ENCODE data around the gene SUMF1.

SUMF1 gene

GRCh38 chr3:4438296-4438695, 28.8 kb downstream of the SUMF1 start:
- TF ChIP-seq, protein P1, sequence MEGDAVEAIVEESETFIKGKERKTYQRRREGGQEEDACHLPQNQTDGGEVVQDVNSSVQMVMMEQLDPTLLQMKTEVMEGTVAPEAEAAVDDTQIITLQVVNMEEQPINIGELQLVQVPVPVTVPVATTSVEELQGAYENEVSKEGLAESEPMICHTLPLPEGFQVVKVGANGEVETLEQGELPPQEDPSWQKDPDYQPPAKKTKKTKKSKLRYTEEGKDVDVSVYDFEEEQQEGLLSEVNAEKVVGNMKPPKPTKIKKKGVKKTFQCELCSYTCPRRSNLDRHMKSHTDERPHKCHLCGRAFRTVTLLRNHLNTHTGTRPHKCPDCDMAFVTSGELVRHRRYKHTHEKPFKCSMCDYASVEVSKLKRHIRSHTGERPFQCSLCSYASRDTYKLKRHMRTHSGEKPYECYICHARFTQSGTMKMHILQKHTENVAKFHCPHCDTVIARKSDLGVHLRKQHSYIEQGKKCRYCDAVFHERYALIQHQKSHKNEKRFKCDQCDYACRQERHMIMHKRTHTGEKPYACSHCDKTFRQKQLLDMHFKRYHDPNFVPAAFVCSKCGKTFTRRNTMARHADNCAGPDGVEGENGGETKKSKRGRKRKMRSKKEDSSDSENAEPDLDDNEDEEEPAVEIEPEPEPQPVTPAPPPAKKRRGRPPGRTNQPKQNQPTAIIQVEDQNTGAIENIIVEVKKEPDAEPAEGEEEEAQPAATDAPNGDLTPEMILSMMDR (conservative IDR thresholded peaks at IDR 0.05; ENCODE audit: low read depth, low read length): no peak
- H3K27me3 ChIP-seq (ENCODE audit: insufficient read depth, low read depth): no peaks in the 10 kb centered on the region
- no peaks in the 10 kb centered on the region for H3K79me2 ChIP-seq (ENCODE audit: insufficient read depth, low read depth)

DNA sequence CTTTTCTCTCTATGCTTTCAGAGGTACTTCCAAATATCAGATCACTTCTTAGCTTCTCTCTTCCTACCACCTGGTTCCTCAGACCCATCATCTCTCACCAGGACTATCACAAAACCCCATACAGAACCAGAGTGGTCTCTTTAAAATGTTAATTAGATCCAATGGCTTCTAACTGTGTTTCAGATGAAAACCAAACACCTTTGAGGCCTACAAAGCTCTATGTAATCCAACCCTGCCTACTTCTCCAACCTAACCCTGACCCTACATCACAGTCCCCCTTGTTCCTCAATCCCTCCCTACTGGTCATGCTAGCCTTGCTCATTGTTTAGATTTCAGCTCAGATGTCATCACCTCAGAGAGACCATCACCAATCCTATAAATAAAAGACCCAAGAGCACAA, 34.8 kb downstream of the SUMF1 start:
- no peak overlapping the region for H2AFZ ChIP-seq (ENCODE audit: low read depth)
- H4K20me1 ChIP-seq (ENCODE audit: insufficient read depth): no peaks in the 10 kb centered on the region
- no peak overlapping the region for H3K4me3 ChIP-seq (IDR thresholded peaks at IDR 0.05; ENCODE audit: insufficient read depth, low read depth, low read length)
- TF ChIP-seq, protein P1 (conservative IDR thresholded peaks at IDR 0.05; ENCODE audit: low read depth, low read length): no peak
- no peak overlapping the region for H3K9ac ChIP-seq
- no peaks in the 10 kb centered on the region for H3K79me2 ChIP-seq (ENCODE audit: insufficient read depth, low read depth)
- H3K27ac ChIP-seq: no peak overlapping the region
- no peaks in the 10 kb centered on the region for H3K4me1 ChIP-seq (ENCODE audit: low read depth, poor library complexity, severe bottlenecking)
- H3K27me3 ChIP-seq (ENCODE audit: insufficient read depth, low read depth): no peaks in the 10 kb centered on the region
- no peak overlapping the region for H3K4me2 ChIP-seq
- H3K36me3 ChIP-seq (ENCODE audit: insufficient read depth): no peaks in the 10 kb centered on the region

More at GRCh38 chr3:4438296-4438695, 28.8 kb downstream of the SUMF1 start:
- Histone ChIP-seq H3K36me3 (ENCODE audit: insufficient read depth) (no peaks in the 10 kb centered on the region), H4K20me1 (ENCODE audit: insufficient read depth) (no peaks in the 10 kb centered on the region), H3K4me1 (ENCODE audit: low read depth, poor library complexity, severe bottlenecking) (no peaks in the 10 kb centered on the region), H3K9ac (no peak overlapping the region), H3K27ac (no peak overlapping the region), H3K4me3 (IDR thresholded peaks at IDR 0.05; ENCODE audit: insufficient read depth, low read depth, low read length) (no peak overlapping the region), H3K4me2 (no peak overlapping the region), H2AFZ (ENCODE audit: low read depth) (no peak overlapping the region)

DNA sequence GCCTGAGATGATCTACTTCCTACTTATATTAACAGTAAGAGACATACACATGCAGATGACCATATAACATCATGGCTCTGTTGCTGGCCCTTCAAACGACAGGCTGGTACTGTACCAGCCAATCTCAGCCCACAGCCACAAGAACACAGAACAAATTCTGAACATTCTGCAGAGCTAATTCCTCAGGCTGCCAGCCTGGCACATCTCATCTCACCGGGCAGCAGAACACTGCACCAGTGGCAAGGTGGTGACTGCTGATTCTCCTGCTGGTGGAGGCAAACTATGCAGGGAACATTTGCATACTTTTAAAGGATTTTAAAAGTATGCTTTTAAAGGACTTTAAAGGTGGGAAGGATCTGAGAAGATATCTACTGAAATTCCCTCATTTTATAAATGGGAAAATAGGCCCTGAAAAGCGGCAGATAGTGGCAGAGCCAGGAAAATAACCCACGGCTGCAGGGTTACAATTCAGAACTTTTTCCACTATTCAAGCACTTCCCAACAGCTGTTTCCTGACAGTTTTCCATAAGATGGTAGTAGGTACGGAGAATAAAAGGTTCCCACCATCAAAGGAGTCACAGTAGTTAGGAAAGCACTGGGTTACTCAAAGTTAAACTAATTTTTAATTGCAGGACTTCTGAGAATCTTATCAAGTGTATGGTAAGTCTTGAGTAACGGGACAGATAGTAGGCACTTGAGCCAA, 37.3 kb downstream of the SUMF1 start:
- Histone ChIP-seq H3K4me1 (ENCODE audit: low read depth, poor library complexity, severe bottlenecking) (no peaks in the 10 kb centered on the region), H3K9ac (no peak overlapping the region), H3K4me3 (IDR thresholded peaks at IDR 0.05; ENCODE audit: insufficient read depth, low read depth, low read length) (no peak overlapping the region), H3K4me2 (no peak overlapping the region), H3K79me2 (ENCODE audit: insufficient read depth, low read depth) (no peaks in the 10 kb centered on the region), H3K27ac (no peak overlapping the region), H2AFZ (ENCODE audit: low read depth) (no peak overlapping the region), H3K36me3 (ENCODE audit: insufficient read depth) (no peaks in the 10 kb centered on the region), H3K27me3 (ENCODE audit: insufficient read depth, low read depth) (no peaks in the 10 kb centered on the region), H4K20me1 (ENCODE audit: insufficient read depth) (no peaks in the 10 kb centered on the region)
- TF ChIP-seq, protein P1 (conservative IDR thresholded peaks at IDR 0.05; ENCODE audit: low read depth, low read length): no peak

DNA sequence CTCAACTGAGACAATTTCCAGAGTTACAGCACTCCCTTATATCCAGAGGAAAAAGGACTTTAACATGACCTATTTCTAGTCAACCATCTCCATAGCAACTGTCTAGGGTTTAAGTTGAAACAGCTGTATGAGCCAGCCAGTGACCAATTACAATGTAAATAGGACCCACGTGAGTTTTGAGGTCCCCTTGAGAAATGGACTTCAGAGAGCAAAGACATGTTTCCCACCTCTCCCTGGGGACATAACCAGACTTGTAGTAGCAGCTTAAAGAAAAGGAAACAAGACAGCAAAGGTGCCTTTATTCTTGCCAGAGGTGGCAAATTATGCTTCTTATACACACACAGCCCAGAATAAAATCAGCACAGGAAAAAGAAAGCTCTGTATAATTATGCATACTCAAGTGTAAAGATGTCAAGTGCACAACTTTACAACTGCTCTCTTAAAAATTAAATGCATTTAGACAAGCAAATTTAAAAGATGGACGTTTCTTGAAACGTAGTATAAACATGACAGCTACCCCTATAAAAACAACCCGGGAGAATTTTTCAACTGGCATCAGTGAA, 40.2 kb downstream of the SUMF1 start:
- Histone ChIP-seq H3K36me3 (ENCODE audit: insufficient read depth) (no peaks in the 10 kb centered on the region), H3K27ac (no peak overlapping the region), H3K4me1 (ENCODE audit: low read depth, poor library complexity, severe bottlenecking) (no peaks in the 10 kb centered on the region), H3K79me2 (ENCODE audit: insufficient read depth, low read depth) (no peaks in the 10 kb centered on the region), H3K4me2 (no peak overlapping the region), H2AFZ (ENCODE audit: low read depth) (no peak overlapping the region), H3K27me3 (ENCODE audit: insufficient read depth, low read depth) (no peaks in the 10 kb centered on the region), H4K20me1 (ENCODE audit: insufficient read depth) (no peaks in the 10 kb centered on the region), H3K4me3 (IDR thresholded peaks at IDR 0.05; ENCODE audit: insufficient read depth, low read depth, low read length) (no peak overlapping the region), H3K9ac (no peak overlapping the region)
- TF ChIP-seq, protein P1 (conservative IDR thresholded peaks at IDR 0.05; ENCODE audit: low read depth, low read length): no peak

Data from KMS-11 (cell line).